Keratinocyte (primary cell): ENCODE data around the gene ABHD4. TPM values are rescaled to one million over a fixed set of nuclear protein-coding genes. Genes with fewer than 3 reads are reported as not detected.
A peak's percentile ranks its signal among the peaks of the same experiment; 100 is the strongest.

ENCODE experiments used
- DNase-seq: peaks from one replicate; pipeline ENCODE4 v3.0.0-alpha.2; 2011; ENCODE audit warnings: low read depth, missing footprints, low spot score
- FAIRE-seq: peaks from 2 replicates; lab custom pipeline; 2011; peaks lifted over from hg19 to GRCh38; lab: Jason Lieb, UNC
- H2AFZ ChIP-seq: 2 replicates; pipeline ENCODE4 v1.6.0; 2012; ENCODE audit warnings: low read length, control low read depth, inconsistent platforms; ENCODE audit not compliant: control insufficient read depth
- H3K27ac ChIP-seq: 2 replicates; pipeline ENCODE4 v1.5.1; 2011; ENCODE audit warnings: low read length; ENCODE audit not compliant: control insufficient read depth, insufficient read depth
- H3K27me3 ChIP-seq: 3 replicates; pipeline ENCODE4 v1.6.0; 2011; ENCODE audit warnings: low read length; ENCODE audit not compliant: control insufficient read depth, insufficient read depth; ENCODE audit errors: extremely low read depth
- H3K36me3 ChIP-seq, 2 experiments: 2 replicates in 1 of 2; 3 replicates in 1 of 2; pipeline ENCODE4 v1.5.1; 2011; ENCODE audit warnings: low read length in 2 of 2, mild to moderate bottlenecking in 1 of 2; ENCODE audit not compliant: control insufficient read depth in 2 of 2, insufficient read depth in 2 of 2; ENCODE audit errors: extremely low read depth in 1 of 2
- H3K4me1 ChIP-seq: 3 replicates; pipeline ENCODE4 v1.5.1; 2011; ENCODE audit warnings: low read length; ENCODE audit not compliant: control insufficient read depth, insufficient read depth; ENCODE audit errors: extremely low read depth
- H3K4me2 ChIP-seq: 3 replicates; pipeline ENCODE4 v1.6.0; 2011; ENCODE audit warnings: low read depth, low read length; ENCODE audit not compliant: control insufficient read depth, insufficient read depth; ENCODE audit errors: extremely low read depth
- H3K4me3 ChIP-seq, 3 experiments: fragments of 200-600 bp in 1 of 3; sonication (generic) in 1 of 3; 2 replicates in 2 of 3; 3 replicates in 1 of 3; pipeline ENCODE4 v1.5.1; 2011 to 2016; ENCODE audit warnings: low read length in 3 of 3, mild to moderate bottlenecking in 3 of 3, control low read depth in 2 of 3, inconsistent platforms in 1 of 3, low read depth in 1 of 3, mixed read lengths in 1 of 3, mixed run types in 1 of 3, moderate library complexity in 1 of 3; ENCODE audit not compliant: control insufficient read depth in 2 of 3, insufficient read depth in 2 of 3; ENCODE audit errors: extremely low read depth in 1 of 3
- H3K79me2 ChIP-seq: 2 replicates; pipeline ENCODE4 v1.6.0; 2012; ENCODE audit warnings: low read length; ENCODE audit not compliant: control insufficient read depth, insufficient read depth
- H3K9ac ChIP-seq: 3 replicates; pipeline ENCODE4 v1.6.0; 2011; ENCODE audit warnings: low read length; ENCODE audit not compliant: control insufficient read depth, insufficient read depth; ENCODE audit errors: extremely low read depth
- H3K9me1 ChIP-seq: 3 replicates; pipeline ENCODE4 v1.6.0; 2011; ENCODE audit warnings: low read length; ENCODE audit not compliant: control insufficient read depth, insufficient read depth; ENCODE audit errors: extremely low read depth
- H3K9me3 ChIP-seq: 2 replicates; pipeline ENCODE4 v1.5.1; 2012; ENCODE audit warnings: low read depth, low read length; ENCODE audit not compliant: control insufficient read depth
- H4K20me1 ChIP-seq: 3 replicates; pipeline ENCODE4 v1.6.0; 2011; ENCODE audit warnings: low read length; ENCODE audit not compliant: control insufficient read depth, insufficient read depth; ENCODE audit errors: extremely low read depth
- EZH2 ChIP-seq: IDR thresholded peaks from one replicate; pipeline ENCODE4 v1.6.1; 2012; ENCODE audit warnings: inconsistent platforms, mild to moderate bottlenecking, low read length, moderate library complexity
- dilution Hi-C: fragments of 300-500 bp; cut with MboI; formaldehyde crosslinking; loops from one replicate; pipeline ENCODE4 v1.7.0; 2020; ENCODE audit warnings: low sequenced_read_pairs; ENCODE audit not compliant: extremely low pct_ligation_motif_present
- polyA minus RNA-seq, 3 experiments: library from RNA; depleted of rRNA, polyadenylated mRNA; stranded (reverse); fragments of >200 nt; gene quantifications; 1 replicate in 1 of 3; 2 replicates in 1 of 3; 3 replicates in 1 of 3; pipeline ENCODE4 v1.2.3, GENCODE V29; 2011
- polyA plus RNA-seq, 5 experiments: library from polyadenylated mRNA; depleted of rRNA in 3 of 5; stranded (reverse) in 3 of 5; stranded (forward) in 1 of 5; unstranded in 1 of 5; fragments of >200 nt; gene quantifications; 1 replicate in 1 of 5; 2 replicates in 3 of 5; 3 replicates in 1 of 5; pipeline versions ENCODE4 v1.2.1 to v1.2.3, GENCODE V29; 2011 to 2012; ENCODE audit warnings: missing spikeins in 2 of 5, low read depth in 1 of 5, low replicate concordance in 1 of 5
- TF ChIP-seq, protein P1 (sequence below), 3 experiments: IDR thresholded peaks in 1 of 3; conservative IDR thresholded peaks in 1 of 3; optimal IDR thresholded peaks in 1 of 3; 2 replicates in 2 of 3; 3 replicates in 1 of 3; pipeline versions ENCODE3 to v1.5.1; 2011; ENCODE audit warnings: low read length in 3 of 3, mild to moderate bottlenecking in 3 of 3, moderate library complexity in 2 of 3, control low read depth in 1 of 3, inconsistent platforms in 1 of 3; ENCODE audit not compliant: insufficient read depth in 2 of 3; ENCODE audit errors: extremely low read depth in 1 of 3

Gene ABHD4
- polyA plus RNA-seq = 13.9 to 28.3 TPM (median 17.7 TPM) in 3 replicates
- 3.4 TPM for polyA plus RNA-seq (2011; ENCODE audit: low read depth)
- polyA plus RNA-seq (2011; cell fraction: cytosol; rRNA removed) = 15.9 and 17.5 TPM in 2 replicates
- polyA plus RNA-seq (2011; cell fraction: nucleus; rRNA removed) = 18.0 and 19.0 TPM in 2 replicates
- polyA plus RNA-seq (2012; ENCODE audit: low replicate concordance) = 10.5 and 15.4 TPM in 2 replicates
- polyA minus RNA-seq = 13.1 to 24.0 TPM (median 23.8 TPM) in 3 replicates
- 19.2 TPM for polyA minus RNA-seq (2011; cell fraction: cytosol; rRNA and poly(A)+ RNA removed)
- polyA minus RNA-seq (2011; cell fraction: nucleus; rRNA and poly(A)+ RNA removed) = 10.4 and 14.1 TPM in 2 replicates

- dilution Hi-C loops = no loop called here
- Histone ChIP-seq H3K9ac (peak within 1 kb of the TSS; percentile 91), H4K20me1 (no peaks in the 10 kb centered on the region), H3K27me3 (no peaks in the 10 kb centered on the region), H3K79me2 (peaks cover 8% of the 10 kb centered on the region), H3K36me3 (peaks cover 3 to 7% of the 10 kb centered on the region in 2 experiments), H3K4me1 (peaks cover 26% of the 10 kb centered on the region), H3K4me3 (peak within 1 kb of the TSS; percentile 77 to 88 (median 77)), H3K27ac (peak within 1 kb of the TSS; percentile 89), H3K9me1 (no peaks in the 10 kb centered on the region), H3K9me3 (no peaks in the 10 kb centered on the region), H2AFZ (peak within 1 kb of the TSS; percentile 89), H3K4me2 (peak within 1 kb of the TSS; percentile 96)
- TF ChIP-seq, protein P1, sequence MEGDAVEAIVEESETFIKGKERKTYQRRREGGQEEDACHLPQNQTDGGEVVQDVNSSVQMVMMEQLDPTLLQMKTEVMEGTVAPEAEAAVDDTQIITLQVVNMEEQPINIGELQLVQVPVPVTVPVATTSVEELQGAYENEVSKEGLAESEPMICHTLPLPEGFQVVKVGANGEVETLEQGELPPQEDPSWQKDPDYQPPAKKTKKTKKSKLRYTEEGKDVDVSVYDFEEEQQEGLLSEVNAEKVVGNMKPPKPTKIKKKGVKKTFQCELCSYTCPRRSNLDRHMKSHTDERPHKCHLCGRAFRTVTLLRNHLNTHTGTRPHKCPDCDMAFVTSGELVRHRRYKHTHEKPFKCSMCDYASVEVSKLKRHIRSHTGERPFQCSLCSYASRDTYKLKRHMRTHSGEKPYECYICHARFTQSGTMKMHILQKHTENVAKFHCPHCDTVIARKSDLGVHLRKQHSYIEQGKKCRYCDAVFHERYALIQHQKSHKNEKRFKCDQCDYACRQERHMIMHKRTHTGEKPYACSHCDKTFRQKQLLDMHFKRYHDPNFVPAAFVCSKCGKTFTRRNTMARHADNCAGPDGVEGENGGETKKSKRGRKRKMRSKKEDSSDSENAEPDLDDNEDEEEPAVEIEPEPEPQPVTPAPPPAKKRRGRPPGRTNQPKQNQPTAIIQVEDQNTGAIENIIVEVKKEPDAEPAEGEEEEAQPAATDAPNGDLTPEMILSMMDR (optimal IDR thresholded peaks at IDR 0.05 in 1 of 3, IDR thresholded peaks at IDR 0.05 in 1 of 3, conservative IDR thresholded peaks at IDR 0.05 in 1 of 3; ENCODE audit: extremely low read depth in 1 of 3, insufficient read depth in 2 of 3, low read length in 3 of 3) = no peak
- TF ChIP-seq EZH2 = no peak
- FAIRE-seq = no peak
- DNase-seq = no peak
Observed at GRCh38 chr14:22598099-22598895, at the start of gene ABHD4. TSS of gene ABHD4 (plus strand) at chr14:22598300. CDS start at chr14:22598307, 7 bp downstream.

GRCh38 chr14:22549324-22549962 is 48.7 kb upstream of the ABHD4 start:
- Histone ChIP-seq H3K79me2 (no peaks in the 10 kb centered on the region), H4K20me1 (no peaks in the 10 kb centered on the region), H3K4me1 (peaks cover 10% of the 10 kb centered on the region), H3K27me3 (no peaks in the 10 kb centered on the region), H3K36me3 (no peaks in the 10 kb centered on the region), H3K4me3 (no peak overlapping the region), H3K4me2 (no peak overlapping the region), H3K9me3 (no peaks in the 10 kb centered on the region), H2AFZ (no peak overlapping the region), H3K9ac (no peak overlapping the region), H3K27ac (no peak overlapping the region), H3K9me1 (no peaks in the 10 kb centered on the region)
- DNase-seq = no peak
- TF ChIP-seq, protein P1 (optimal IDR thresholded peaks at IDR 0.05 in 1 of 3, IDR thresholded peaks at IDR 0.05 in 1 of 3, conservative IDR thresholded peaks at IDR 0.05 in 1 of 3; ENCODE audit: extremely low read depth in 1 of 3, insufficient read depth in 2 of 3, low read length in 3 of 3) = no peak
- TF ChIP-seq EZH2 = no peak
- dilution Hi-C loops = no loop called here
- FAIRE-seq = no peak
